ENCODE results near the gene INSYN2A. TPM values are rescaled to one million over a fixed set of nuclear protein-coding genes. Genes with fewer than 3 reads are reported as not detected.

The INSYN2A gene
- total and polyA plus RNA-seq, 2 experiments from 2014 or later, result 0.28 to 1.3 TPM

DNA sequence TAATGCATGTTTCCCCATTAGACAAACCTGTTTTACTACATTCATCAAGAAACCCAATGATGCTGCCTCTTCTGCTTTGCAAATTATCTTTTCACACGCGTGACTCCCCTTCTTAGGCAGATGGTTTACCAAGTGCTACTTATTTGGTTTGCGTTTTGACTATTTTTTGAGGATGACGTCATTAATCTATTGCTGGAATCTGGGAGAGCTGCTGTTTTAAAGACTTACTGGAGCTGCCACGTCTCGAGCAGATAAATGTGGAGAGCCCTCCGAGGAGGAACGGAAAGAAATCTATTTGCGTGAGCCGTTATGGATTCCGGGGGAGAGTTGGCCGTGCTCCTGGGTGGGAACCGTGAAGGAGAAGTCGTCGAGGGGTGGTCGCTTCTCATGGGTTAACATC, 19.7 kb downstream of the INSYN2A start:
- Histone ChIP-seq H3F3A (replicated peaks; ENCODE audit: low read depth) (no peaks in the 10 kb centered on the region), H2AFZ (no peak overlapping the region), H3K27me3 (ENCODE audit: insufficient read depth) (no peaks in the 10 kb centered on the region), H3K4me1 (ENCODE audit: insufficient read depth) (no peaks in the 10 kb centered on the region), H3K4me2 (no peak overlapping the region), H4K20me1 (replicated peaks; ENCODE audit: insufficient read depth) (no peaks in the 10 kb centered on the region), H3K9me2 (ENCODE audit: insufficient read depth) (no peaks in the 10 kb centered on the region), H3K4me3 (no peak overlapping the region), H3K36me3 (ENCODE audit: insufficient read depth) (no peaks in the 10 kb centered on the region), H3K27ac (ENCODE audit: low read depth) (no peak overlapping the region), H3K79me2 (replicated peaks; ENCODE audit: insufficient read depth) (no peaks in the 10 kb centered on the region)
- Mint-ChIP-seq H3K27me3 (ENCODE audit: insufficient read depth, low read depth, poor library complexity) (peaks cover 9% of the 10 kb centered on the region), H3K27ac (peak overlapping the region; percentile 64; the same call in 1 of the 2 replicates), H3K4me3 (no peak overlapping the region), H3K4me1 (peaks cover 11% of the 10 kb centered on the region), H3K36me3 (ENCODE audit: low read depth) (no peaks in the 10 kb centered on the region), H3K9me3 (no peaks in the 10 kb centered on the region)
- ATAC-seq (no peak), DNase-seq (ENCODE audit: low spot score) (no peak)
- TF ChIP-seq REST (IDR thresholded peaks at IDR 0.05; ENCODE audit: unreplicated experiment) (no peak), CTCF (conservative IDR thresholded peaks at IDR 0.05; ENCODE audit: low read depth in 2 of 2) (no peak), JUNB (IDR thresholded peaks at IDR 0.05; ENCODE audit: unreplicated experiment) (no peak), EZH2phosphoT487 (IDR thresholded peaks at IDR 0.05; ENCODE audit: unreplicated experiment) (no peak), POLR2AphosphoS5 (IDR thresholded peaks at IDR 0.05; ENCODE audit: low read depth) (no peak), NANOG (IDR thresholded peaks at IDR 0.05; ENCODE audit: borderline replicate concordance) (no peak), ZNF114 (CRISPR knock-in tag; IDR thresholded peaks at IDR 0.05) (no peak), CREB1 (CRISPR knock-in tag; IDR thresholded peaks at IDR 0.05; ENCODE audit: low read depth) (no peak), EZH2 (IDR thresholded peaks at IDR 0.05; ENCODE audit: low read depth, unreplicated experiment) (no peak), ZNF331 (CRISPR knock-in tag; IDR thresholded peaks at IDR 0.05; ENCODE audit: low read depth) (no peak), STAT1 (IDR thresholded peaks at IDR 0.05; ENCODE audit: unreplicated experiment) (no peak)
- TF ChIP-seq, protein P1, sequence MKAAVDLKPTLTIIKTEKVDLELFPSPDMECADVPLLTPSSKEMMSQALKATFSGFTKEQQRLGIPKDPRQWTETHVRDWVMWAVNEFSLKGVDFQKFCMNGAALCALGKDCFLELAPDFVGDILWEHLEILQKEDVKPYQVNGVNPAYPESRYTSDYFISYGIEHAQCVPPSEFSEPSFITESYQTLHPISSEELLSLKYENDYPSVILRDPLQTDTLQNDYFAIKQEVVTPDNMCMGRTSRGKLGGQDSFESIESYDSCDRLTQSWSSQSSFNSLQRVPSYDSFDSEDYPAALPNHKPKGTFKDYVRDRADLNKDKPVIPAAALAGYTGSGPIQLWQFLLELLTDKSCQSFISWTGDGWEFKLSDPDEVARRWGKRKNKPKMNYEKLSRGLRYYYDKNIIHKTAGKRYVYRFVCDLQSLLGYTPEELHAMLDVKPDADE (IDR thresholded peaks at IDR 0.05), result no peak
- TF ChIP-seq, protein P2, sequence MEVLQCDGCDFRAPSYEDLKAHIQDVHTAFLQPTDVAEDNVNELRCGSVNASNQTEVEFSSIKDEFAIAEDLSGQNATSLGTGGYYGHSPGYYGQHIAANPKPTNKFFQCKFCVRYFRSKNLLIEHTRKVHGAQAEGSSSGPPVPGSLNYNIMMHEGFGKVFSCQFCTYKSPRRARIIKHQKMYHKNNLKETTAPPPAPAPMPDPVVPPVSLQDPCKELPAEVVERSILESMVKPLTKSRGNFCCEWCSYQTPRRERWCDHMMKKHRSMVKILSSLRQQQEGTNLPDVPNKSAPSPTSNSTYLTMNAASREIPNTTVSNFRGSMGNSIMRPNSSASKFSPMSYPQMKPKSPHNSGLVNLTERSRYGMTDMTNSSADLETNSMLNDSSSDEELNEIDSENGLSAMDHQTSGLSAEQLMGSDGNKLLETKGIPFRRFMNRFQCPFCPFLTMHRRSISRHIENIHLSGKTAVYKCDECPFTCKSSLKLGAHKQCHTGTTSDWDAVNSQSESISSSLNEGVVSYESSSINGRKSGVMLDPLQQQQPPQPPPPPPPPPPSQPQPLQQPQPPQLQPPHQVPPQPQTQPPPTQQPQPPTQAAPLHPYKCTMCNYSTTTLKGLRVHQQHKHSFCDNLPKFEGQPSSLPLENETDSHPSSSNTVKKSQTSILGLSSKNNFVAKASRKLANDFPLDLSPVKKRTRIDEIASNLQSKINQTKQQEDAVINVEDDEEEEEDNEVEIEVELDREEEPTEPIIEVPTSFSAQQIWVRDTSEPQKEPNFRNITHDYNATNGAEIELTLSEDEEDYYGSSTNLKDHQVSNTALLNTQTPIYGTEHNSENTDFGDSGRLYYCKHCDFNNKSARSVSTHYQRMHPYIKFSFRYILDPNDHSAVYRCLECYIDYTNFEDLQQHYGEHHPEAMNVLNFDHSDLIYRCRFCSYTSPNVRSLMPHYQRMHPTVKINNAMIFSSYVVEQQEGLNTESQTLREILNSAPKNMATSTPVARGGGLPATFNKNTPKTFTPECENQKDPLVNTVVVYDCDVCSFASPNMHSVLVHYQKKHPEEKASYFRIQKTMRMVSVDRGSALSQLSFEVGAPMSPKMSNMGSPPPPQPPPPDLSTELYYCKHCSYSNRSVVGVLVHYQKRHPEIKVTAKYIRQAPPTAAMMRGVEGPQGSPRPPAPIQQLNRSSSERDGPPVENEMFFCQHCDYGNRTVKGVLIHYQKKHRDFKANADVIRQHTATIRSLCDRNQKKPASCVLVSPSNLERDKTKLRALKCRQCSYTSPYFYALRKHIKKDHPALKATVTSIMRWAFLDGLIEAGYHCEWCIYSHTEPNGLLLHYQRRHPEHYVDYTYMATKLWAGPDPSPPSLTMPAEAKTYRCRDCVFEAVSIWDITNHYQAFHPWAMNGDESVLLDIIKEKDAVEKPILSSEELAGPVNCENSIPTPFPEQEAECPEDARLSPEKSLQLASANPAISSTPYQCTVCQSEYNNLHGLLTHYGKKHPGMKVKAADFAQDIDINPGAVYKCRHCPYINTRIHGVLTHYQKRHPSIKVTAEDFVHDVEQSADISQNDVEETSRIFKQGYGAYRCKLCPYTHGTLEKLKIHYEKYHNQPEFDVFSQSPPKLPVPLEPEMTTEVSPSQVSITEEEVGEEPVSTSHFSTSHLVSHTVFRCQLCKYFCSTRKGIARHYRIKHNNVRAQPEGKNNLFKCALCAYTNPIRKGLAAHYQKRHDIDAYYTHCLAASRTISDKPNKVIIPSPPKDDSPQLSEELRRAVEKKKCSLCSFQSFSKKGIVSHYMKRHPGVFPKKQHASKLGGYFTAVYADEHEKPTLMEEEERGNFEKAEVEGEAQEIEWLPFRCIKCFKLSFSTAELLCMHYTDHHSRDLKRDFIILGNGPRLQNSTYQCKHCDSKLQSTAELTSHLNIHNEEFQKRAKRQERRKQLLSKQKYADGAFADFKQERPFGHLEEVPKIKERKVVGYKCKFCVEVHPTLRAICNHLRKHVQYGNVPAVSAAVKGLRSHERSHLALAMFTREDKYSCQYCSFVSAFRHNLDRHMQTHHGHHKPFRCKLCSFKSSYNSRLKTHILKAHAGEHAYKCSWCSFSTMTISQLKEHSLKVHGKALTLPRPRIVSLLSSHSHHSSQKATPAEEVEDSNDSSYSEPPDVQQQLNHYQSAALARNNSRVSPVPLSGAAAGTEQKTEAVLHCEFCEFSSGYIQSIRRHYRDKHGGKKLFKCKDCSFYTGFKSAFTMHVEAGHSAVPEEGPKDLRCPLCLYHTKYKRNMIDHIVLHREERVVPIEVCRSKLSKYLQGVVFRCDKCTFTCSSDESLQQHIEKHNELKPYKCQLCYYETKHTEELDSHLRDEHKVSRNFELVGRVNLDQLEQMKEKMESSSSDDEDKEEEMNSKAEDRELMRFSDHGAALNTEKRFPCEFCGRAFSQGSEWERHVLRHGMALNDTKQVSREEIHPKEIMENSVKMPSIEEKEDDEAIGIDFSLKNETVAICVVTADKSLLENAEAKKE (CRISPR knock-in tag; IDR thresholded peaks at IDR 0.05), result no peak

Measured in GM23338 (cell line).